Activated B cell treated with CpG ODN at 0.5 μM for 24 hours (primary cell): ENCODE data around the gene KDM4B. TPM values are rescaled to one million over a fixed set of nuclear protein-coding genes. Genes with fewer than 3 reads are reported as not detected.

Source experiments
- ATAC-seq: fragments of 200-7000 bp; cut with Tn5 transposase; one replicate; pipeline ENCODE4 v1.10.0; 2021; ENCODE audit warnings: low read depth, mild to moderate bottlenecking, moderate library complexity
- CTCF ChIA-PET: fragments of 350-600 bp; sonication (Branson Sonifier 250); formaldehyde crosslinking; loops from one replicate; lab custom pipeline; 2021; ENCODE audit warnings: antibody characterized with exemption; lab: Charles Lee
- POLR2A ChIA-PET: fragments of 350-600 bp; sonication (Branson Sonifier 250); formaldehyde crosslinking; loops from one replicate; lab custom pipeline; 2021; ENCODE audit warnings: antibody characterized with exemption; lab: Charles Lee
- DNase-seq: peaks from one replicate; pipeline ENCODE4 v3.0.0; 2022
- H3K27ac Mint-ChIP-seq: one replicate; pipeline ENCODE4 v1.8.0; 2020; ENCODE audit warnings: mixed read lengths
- H3K27me3 Mint-ChIP-seq: one replicate; pipeline ENCODE4 v1.8.0; 2021; ENCODE audit warnings: mixed read lengths
- H3K36me3 Mint-ChIP-seq: one replicate; pipeline ENCODE4 v1.8.0; 2021; ENCODE audit warnings: low read depth, mixed read lengths
- H3K4me1 Mint-ChIP-seq: one replicate; pipeline ENCODE4 v1.8.0; 2021; ENCODE audit warnings: mixed read lengths
- H3K4me3 Mint-ChIP-seq: one replicate; pipeline ENCODE4 v1.8.0; 2020; ENCODE audit warnings: mild to moderate bottlenecking, mixed read lengths
- H3K9me3 Mint-ChIP-seq: one replicate; pipeline ENCODE4 v1.8.0; 2020; ENCODE audit warnings: mixed read lengths
- intact Hi-C: fragments of 100-400 bp; cut with micrococcal nuclease; formaldehyde crosslinking; loops from one replicate; pipeline ENCODE4 v1.15.1; 2024
- total RNA-seq: library from RNA; stranded (reverse); gene quantifications from 2 replicates; pipeline ENCODE4 v1.2.3, GENCODE V29; 2022
- TF ChIP-seq, protein P1 (sequence below): fragments of 200-600 bp; IDR thresholded peaks from one replicate; pipeline ENCODE4 v1.8.0; 2022; ENCODE audit warnings: antibody characterized with exemption, mild to moderate bottlenecking

The KDM4B gene
- total RNA-seq, 1 donor from 2014 or later, result 88.9 TPM

DNA sequence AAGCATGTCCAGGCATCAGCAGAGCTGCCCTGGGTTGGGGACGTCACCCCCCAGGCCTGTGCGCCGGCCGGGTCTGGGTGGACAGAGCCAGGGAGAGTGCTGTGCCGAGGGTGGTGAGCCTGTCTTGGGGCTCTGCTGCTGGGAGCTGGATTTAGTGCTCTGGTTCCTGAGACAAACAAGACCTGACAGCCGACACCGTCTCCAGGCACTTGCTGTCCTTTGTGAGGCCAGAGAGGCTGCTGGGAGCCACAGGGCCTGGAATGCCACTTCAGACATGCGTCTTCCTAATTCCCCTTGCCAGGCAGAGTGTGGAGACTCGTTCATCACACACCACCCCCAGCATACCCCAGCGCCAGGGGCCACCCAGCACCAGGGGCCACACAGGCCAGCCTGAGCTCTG lies 165.8 kb downstream of the KDM4B start:
- H3K4me1 Mint-ChIP-seq, result peaks cover 88% of the 10 kb centered on the region
- DNase-seq (no peak), ATAC-seq (no peak)
- no peaks in the 10 kb centered on the region for H3K27me3 Mint-ChIP-seq
- CTCF ChIA-PET, result interaction anchor here (1.0 kb wide), 1 partner anchor 10 kb away, joined by 3 read pairs; no protein-coding TSS in a partner anchor
- peaks cover 73% of the 10 kb centered on the region for H3K36me3 Mint-ChIP-seq
- intact Hi-C loops, result loop anchor here (5.0 to 10.0 kb wide), 2 partner anchors 222 to 980 kb away; partner anchors contain the start of gene RFX2
- H3K9me3 Mint-ChIP-seq, result no peaks in the 10 kb centered on the region
- TF ChIP-seq, protein P1, sequence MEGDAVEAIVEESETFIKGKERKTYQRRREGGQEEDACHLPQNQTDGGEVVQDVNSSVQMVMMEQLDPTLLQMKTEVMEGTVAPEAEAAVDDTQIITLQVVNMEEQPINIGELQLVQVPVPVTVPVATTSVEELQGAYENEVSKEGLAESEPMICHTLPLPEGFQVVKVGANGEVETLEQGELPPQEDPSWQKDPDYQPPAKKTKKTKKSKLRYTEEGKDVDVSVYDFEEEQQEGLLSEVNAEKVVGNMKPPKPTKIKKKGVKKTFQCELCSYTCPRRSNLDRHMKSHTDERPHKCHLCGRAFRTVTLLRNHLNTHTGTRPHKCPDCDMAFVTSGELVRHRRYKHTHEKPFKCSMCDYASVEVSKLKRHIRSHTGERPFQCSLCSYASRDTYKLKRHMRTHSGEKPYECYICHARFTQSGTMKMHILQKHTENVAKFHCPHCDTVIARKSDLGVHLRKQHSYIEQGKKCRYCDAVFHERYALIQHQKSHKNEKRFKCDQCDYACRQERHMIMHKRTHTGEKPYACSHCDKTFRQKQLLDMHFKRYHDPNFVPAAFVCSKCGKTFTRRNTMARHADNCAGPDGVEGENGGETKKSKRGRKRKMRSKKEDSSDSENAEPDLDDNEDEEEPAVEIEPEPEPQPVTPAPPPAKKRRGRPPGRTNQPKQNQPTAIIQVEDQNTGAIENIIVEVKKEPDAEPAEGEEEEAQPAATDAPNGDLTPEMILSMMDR, result no peak
- H3K4me3 Mint-ChIP-seq, result peak overlapping the region; percentile 35
- POLR2A ChIA-PET, result interaction anchor here (0.5 kb wide), 1 partner anchor 1938 kb away, joined by 6 read pairs; no protein-coding TSS in a partner anchor
- H3K27ac Mint-ChIP-seq, result peak overlapping the region; percentile 30

DNA sequence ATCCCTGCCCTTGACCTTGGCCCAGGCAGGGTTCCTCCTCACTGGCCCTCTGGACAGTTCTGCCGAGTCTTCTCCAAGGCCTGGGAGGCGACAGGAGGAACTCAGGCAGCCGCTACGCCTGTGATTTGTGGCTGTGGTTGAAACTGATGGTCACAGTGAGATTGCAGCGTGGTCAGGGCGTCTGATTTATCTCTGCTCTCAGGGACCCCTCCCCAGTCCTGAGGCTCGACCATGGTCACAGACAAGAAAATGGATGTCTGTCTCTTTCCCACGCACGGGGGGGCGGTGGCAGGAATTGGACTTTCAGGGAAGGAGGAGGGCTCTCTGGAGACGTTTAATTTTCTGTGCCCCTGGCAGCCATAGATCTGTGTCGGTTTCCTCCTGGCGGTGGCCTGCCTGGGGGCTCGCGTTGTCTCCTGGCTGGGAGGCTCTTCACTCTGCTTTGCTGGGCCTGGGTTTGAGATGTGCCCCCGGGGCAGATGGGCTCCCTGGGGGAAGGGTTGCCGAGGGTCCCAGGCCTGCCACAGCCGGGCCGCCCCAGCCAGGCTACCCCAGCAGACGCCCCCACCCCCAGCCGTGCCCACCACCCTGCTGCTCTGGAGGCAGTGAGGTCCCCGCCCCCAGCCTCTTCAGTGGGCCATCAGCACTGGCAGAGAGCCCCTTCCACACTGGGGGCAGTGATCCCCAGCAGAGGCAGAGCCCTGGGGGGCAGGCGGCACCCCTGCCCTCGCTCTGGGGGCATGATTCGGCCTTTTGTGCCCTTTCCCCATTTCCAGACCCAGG lies 167.4 kb downstream of the KDM4B start:
- Mint-ChIP-seq H3K4me3 (no peak overlapping the region), H3K9me3 (no peaks in the 10 kb centered on the region), H3K27ac (peak overlapping the region; percentile 50), H3K36me3 (peaks cover 85% of the 10 kb centered on the region), H3K4me1 (peaks cover 87% of the 10 kb centered on the region), H3K27me3 (no peaks in the 10 kb centered on the region)
- ATAC-seq (no peak), DNase-seq (no peak)
- ChIA-PET CTCF (no interaction called here), POLR2A (interaction anchor here (1.2 to 4.4 kb wide), 2 partner anchors 9 to 87 kb away, joined by 4 to 55 read pairs; no protein-coding TSS in a partner anchor)
- intact Hi-C loops, result loop anchor here (10.0 kb wide), 1 partner anchor 979 kb away; the partner anchor contains the start of gene RFX2
- TF ChIP-seq, protein P1, result no peak

DNA sequence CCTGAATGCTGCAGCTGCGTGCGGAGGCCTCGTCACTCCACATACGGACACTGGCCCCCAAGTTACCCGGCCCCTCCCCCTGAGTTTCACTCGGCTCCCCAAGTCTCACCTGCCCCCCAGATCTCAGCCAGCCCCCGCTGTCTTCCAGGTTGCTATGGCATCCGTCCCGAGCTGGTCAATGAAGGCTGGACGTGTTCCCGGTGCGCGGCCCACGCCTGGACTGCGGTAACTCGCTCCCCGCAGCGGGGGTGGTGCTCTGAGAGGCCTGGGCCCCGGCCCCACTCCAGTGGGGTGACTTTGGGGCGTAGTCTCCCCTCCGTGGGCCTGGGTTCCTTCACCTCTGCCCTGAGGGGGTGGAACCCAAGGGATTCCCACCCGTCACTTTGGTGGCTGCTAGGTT lies 168.2 kb downstream of the KDM4B start:
- intact Hi-C loops, result loop anchor here (10.0 kb wide), 1 partner anchor 978 kb away; the partner anchor contains the start of gene RFX2
- H3K9me3 Mint-ChIP-seq, result no peaks in the 10 kb centered on the region
- POLR2A ChIA-PET, result interaction anchor here (1.2 to 4.4 kb wide), 2 partner anchors 9 to 88 kb away, joined by 4 to 55 read pairs; no protein-coding TSS in a partner anchor
- H3K27ac Mint-ChIP-seq, result peak overlapping the region; percentile 56
- ATAC-seq (no peak), DNase-seq (no peak)
- H3K4me3 Mint-ChIP-seq, result no peak overlapping the region
- CTCF ChIA-PET, result no interaction called here
- H3K36me3 Mint-ChIP-seq, result peaks cover 89% of the 10 kb centered on the region
- no peaks in the 10 kb centered on the region for H3K27me3 Mint-ChIP-seq
- TF ChIP-seq, protein P1, result no peak
- H3K4me1 Mint-ChIP-seq, result peaks cover 85% of the 10 kb centered on the region

DNA sequence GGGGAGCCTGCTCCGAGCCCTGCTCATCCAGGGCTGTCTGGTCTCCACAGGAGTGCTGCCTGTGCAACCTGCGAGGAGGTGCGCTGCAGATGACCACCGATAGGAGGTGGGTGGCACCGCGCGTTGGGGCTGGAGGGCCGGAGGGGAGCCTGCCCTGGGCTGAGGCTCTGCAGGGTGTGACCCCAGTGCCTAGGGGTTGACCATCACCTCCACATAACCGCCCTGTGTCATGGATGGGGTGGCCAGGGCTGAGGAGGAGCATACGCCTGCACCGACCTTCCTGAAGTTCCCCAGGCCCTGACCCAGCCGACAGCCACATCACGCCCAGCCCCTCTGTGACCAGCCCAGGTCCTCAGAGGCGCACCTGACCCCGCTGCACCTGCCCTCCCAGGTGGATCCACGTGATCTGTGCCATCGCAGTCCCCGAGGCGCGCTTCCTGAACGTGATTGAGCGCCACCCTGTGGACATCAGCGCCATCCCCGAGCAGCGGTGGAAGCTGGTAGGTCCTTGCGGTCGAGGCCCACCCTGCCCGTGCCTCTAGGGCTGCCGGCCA lies 168.7 kb downstream of the KDM4B start:
- H3K27me3 Mint-ChIP-seq, result no peaks in the 10 kb centered on the region
- peaks cover 88% of the 10 kb centered on the region for H3K36me3 Mint-ChIP-seq
- intact Hi-C loops, result loop anchor here (10.0 kb wide), 1 partner anchor 977 kb away; the partner anchor contains the start of gene RFX2
- peaks cover 85% of the 10 kb centered on the region for H3K4me1 Mint-ChIP-seq
- H3K27ac Mint-ChIP-seq, result peak overlapping the region; percentile 85
- DNase-seq (no peak), ATAC-seq (no peak)
- CTCF ChIA-PET, result interaction anchor here (1.3 to 2.2 kb wide), 4 partner anchors 85 to 169 kb away, joined by 3 to 9 read pairs (median 4); partner anchors contain the start of gene KDM4B
- TF ChIP-seq, protein P1, result no peak
- no peak overlapping the region for H3K4me3 Mint-ChIP-seq
- POLR2A ChIA-PET, result interaction anchor here (1.2 to 4.4 kb wide), 2 partner anchors 10 to 89 kb away, joined by 4 to 55 read pairs; no protein-coding TSS in a partner anchor
- H3K9me3 Mint-ChIP-seq, result no peaks in the 10 kb centered on the region
